ENCODE data around the gene PSMA6. TPM values are rescaled to one million over a fixed set of nuclear protein-coding genes. Genes with fewer than 3 reads are reported as not detected.
A peak's percentile ranks its signal among the peaks of the same experiment; 100 is the strongest.

Gene PSMA6
- total and polyA plus RNA-seq, 10 of the 15 experiments (the other 5 are each of a cell fraction or from before 2014, with no cell fraction given), result 267 to 1,363 (median 402) TPM

- TF ChIP-seq SKIL (IDR thresholded peaks at IDR 0.05; ENCODE audit: low read depth, poor library complexity, severe bottlenecking), result peak; percentile 48
- TF ChIP-seq DPF2 (IDR thresholded peaks at IDR 0.05), result peak; percentile 54; the same call in 1 of the 2 replicates
- TF ChIP-seq ZBED1 (IDR thresholded peaks at IDR 0.05; ENCODE audit: borderline replicate concordance), result no peak
- no peak for TF ChIP-seq MEF2B (IDR thresholded peaks at IDR 0.05; ENCODE audit: partially characterized antibody, poor library complexity, severe bottlenecking)
- no peak for TF ChIP-seq REST (IDR thresholded peaks at IDR 0.05; ENCODE audit: low read depth, low read length)
- TF ChIP-seq CREM (IDR thresholded peaks at IDR 0.05; ENCODE audit: low read depth), result peak; percentile 18; the same call in 1 of the 2 replicates
- TF ChIP-seq RELB (IDR thresholded peaks at IDR 0.05; ENCODE audit: low read depth), result peak; percentile 71
- peak; percentile 89 for TF ChIP-seq IKZF1 (conservative IDR thresholded peaks at IDR 0.05)
- TF ChIP-seq EP300 (IDR thresholded peaks at IDR 0.05; ENCODE audit: borderline replicate concordance in 1 of 2, control insufficient read depth in 1 of 2, low read depth in 2 of 2, low read length in 2 of 2), result 0 out of 4 replicates have a peak, but pooled peaks of 1 of the 2 experiments have one; percentile 50
- no peak for TF ChIP-seq WRNIP1 (IDR thresholded peaks at IDR 0.05; ENCODE audit: borderline replicate concordance, low read depth, low read length)
- TF ChIP-seq RUNX3 (IDR thresholded peaks at IDR 0.05; ENCODE audit: low read length), result peak; percentile 89
- TF ChIP-seq PKNOX1 (IDR thresholded peaks at IDR 0.05), result peak; percentile 18; the same call in 1 of the 2 replicates
- 0 out of 2 replicates have a peak, but pooled peaks have one; percentile 13 for TF ChIP-seq CREB1 (IDR thresholded peaks at IDR 0.05; ENCODE audit: low read depth)
- no peak for TF ChIP-seq NR2F1 (conservative IDR thresholded peaks at IDR 0.05)
- TF ChIP-seq MTA2 (IDR thresholded peaks at IDR 0.05; ENCODE audit: low read depth), result peak; percentile 58
- TF ChIP-seq BCL3 (IDR thresholded peaks at IDR 0.05; ENCODE audit: borderline replicate concordance, insufficient read depth, low read depth, low read length, poor library complexity, severe bottlenecking), result peak; percentile 12
- TF ChIP-seq JUNB (IDR thresholded peaks at IDR 0.05), result peak; percentile 29; the same call in 1 of the 2 replicates
- no peak for TF ChIP-seq TCF12 (IDR thresholded peaks at IDR 0.05; ENCODE audit: low read depth, low read length)
- peak; percentile 53; the same call in 1 of the 2 replicates for TF ChIP-seq NFIC (IDR thresholded peaks at IDR 0.05; ENCODE audit: low read depth, low read length)
- TF ChIP-seq ZSCAN29 (IDR thresholded peaks at IDR 0.05), result no peak
- TF ChIP-seq SPI1 (IDR thresholded peaks at IDR 0.05; ENCODE audit: borderline replicate concordance, insufficient read depth, low read depth, low read length), result peak; percentile 84
Observed at GRCh38 chr14:35254736-35255135, 37.4 kb upstream of the PSMA6 start (continued).

All from GM12878 (cell line).